Thoracic aorta endothelial cell (primary cell): ENCODE results near the gene COQ7. TPM values are rescaled to one million over a fixed set of nuclear protein-coding genes. Genes with fewer than 3 reads are reported as not detected.

Source experiments
- total RNA-seq: library from RNA; depleted of rRNA; stranded (reverse); fragments of >200 nt; gene quantifications from 2 replicates; pipeline ENCODE4 v1.2.3, GENCODE V29; 2012

The COQ7 gene
- 14.9 and 16.5 TPM in 2 replicates for total RNA-seq

DNA sequence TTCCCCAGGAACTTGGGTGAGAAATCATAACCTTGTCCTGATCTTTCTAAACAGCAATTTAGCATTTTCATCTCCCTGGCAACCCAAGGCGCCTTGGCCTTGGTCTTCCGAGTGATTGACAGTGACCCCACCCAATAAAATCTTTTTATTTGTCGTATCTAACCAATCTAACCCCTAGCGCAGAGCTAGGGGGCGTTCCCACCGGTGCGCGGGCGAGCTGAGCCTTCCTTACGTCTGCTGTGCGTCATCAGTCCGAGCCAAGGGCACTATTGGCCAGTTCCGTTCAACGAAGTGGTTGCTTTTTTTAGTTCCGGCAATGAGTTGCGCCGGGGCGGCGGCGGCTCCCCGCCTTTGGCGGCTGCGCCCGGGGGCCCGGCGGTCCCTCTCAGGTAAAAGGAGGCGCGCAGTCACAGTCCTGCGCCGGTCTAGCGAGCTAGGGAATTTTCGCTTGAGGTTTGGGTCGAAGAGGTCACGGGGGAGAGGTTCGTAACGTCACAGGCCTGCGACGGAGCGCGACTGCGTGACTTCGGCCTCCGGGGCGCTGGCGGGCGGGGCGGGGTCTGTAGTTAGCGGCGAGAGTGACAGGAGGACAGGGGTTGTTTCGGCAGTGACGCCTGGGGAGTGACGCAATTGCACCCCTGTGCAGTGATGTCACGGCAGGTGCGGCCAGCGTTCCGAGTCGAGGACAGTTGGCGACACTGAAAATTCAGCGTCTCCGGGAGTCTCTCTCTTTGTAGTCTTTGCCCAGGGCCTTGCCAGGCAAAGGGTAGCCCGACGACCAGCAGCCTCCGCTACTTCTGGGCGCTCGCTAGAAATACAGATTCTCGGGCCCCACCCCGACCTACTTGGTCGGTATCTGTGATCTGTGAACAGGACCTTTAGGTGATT, at the start of gene COQ7:
TSS of gene COQ7 (plus strand) at position 266 of the 888 bp plus-strand sequence. CDS start at position 317, 51 bp downstream.

DNA sequence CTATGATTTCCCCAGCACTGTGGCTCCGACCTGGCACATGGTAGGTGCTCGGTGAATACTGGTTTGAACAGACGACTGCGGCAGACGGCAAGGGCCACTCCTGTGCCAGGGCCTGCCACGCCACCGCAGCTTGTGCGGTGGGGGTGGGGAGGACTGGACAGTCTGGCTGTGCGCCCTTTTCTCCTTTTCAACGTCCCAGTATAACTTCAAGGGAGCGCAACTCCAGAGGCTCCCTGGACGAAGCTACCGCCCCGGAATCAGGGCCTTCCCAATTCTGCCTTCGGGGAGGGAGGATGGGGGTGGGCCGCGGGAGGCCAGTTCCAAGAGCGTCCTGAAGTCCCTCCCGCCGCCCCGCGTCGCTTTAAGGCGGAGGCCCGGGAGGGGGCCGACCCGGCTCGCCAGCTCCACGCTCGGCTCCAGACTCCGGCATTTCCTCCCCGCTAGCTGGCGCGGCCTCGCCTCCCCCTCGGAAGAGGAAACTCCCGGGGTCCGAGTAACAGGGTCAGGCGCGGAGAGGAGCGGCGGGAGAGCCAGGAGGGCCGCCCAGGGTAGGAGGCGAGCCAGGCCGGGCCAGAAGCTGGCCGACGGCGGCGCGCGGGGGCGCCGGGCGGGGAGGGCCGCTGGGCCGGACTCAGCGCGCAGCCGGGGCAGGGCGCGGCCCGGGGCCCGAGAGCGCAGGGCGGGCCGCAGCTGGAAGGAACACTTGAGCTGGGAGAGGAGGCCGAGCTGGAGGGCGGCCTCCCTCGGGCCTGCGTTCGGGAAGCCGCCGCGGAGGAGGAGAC, 46.4 kb downstream of the COQ7 start, which contains the start of gene ITPRIPL2:
TSS of gene ITPRIPL2 (plus strand) at position 388 of the 782 bp plus-strand sequence. CDS start 498 bp downstream, outside the sequence.

Other genes with a start within 250 kb of the COQ7 start
- 132 and 143 TPM in 2 replicates for gene SMG1, start 141.2 kb upstream of the COQ7 start, total RNA-seq
- gene TMC7, start 83.7 kb upstream of the COQ7 start, total RNA-seq, result 4.2 and 5.6 TPM in 2 replicates
- gene ITPRIPL2, start 46.4 kb downstream of the COQ7 start, total RNA-seq, result 41.9 and 46.5 TPM in 2 replicates
- gene SYT17, start 100.6 kb downstream of the COQ7 start, total RNA-seq, result 0.53 and 0.65 TPM in 2 replicates
- not detected in 2 replicates for gene CLEC19A, start 218.1 kb downstream of the COQ7 start, total RNA-seq